ENCODE results near the gene NAA20.

The NAA20 gene

DNA sequence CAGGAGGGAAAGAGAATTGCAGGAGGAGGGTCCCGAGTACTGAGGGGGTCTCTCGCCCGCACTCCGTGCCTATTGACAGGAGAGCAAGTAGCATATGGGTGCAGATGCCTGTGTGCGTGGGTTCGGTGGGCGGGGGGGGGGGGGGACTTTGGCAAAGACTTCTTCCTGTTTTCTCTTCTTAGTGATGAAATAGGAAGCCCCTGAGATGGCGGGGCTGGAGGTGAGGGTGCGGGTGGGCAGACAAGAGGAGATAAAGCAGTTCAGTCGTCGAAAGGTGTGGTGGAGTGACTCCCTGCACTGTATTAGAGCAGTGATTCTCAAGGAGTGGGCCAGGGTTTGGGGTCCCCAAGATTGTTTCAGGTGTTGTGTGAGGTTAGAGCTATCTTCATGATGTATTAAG, 3.7 kb downstream of the NAA20 start:
- Histone ChIP-seq H3K27ac (no peak overlapping the region), H3K9me3 (no peaks in the 10 kb centered on the region), H3K4me1 (peaks cover 0 to 35% (median 24%) of the 10 kb centered on the region in 4 donors), H3K36me3 (peaks cover 0 to 13% (median 0%) of the 10 kb centered on the region in 3 donors), H3K27me3 (no peaks in the 10 kb centered on the region), H3K4me3 (no peak overlapping the region)
- no peak for DNase-seq
- intact Hi-C loops (cut with DNase I; ENCODE audit: low total_unique reads), result no loop called here
- TF ChIP-seq, protein P1, sequence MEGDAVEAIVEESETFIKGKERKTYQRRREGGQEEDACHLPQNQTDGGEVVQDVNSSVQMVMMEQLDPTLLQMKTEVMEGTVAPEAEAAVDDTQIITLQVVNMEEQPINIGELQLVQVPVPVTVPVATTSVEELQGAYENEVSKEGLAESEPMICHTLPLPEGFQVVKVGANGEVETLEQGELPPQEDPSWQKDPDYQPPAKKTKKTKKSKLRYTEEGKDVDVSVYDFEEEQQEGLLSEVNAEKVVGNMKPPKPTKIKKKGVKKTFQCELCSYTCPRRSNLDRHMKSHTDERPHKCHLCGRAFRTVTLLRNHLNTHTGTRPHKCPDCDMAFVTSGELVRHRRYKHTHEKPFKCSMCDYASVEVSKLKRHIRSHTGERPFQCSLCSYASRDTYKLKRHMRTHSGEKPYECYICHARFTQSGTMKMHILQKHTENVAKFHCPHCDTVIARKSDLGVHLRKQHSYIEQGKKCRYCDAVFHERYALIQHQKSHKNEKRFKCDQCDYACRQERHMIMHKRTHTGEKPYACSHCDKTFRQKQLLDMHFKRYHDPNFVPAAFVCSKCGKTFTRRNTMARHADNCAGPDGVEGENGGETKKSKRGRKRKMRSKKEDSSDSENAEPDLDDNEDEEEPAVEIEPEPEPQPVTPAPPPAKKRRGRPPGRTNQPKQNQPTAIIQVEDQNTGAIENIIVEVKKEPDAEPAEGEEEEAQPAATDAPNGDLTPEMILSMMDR (IDR thresholded peaks at IDR 0.05), result no peak

DNA sequence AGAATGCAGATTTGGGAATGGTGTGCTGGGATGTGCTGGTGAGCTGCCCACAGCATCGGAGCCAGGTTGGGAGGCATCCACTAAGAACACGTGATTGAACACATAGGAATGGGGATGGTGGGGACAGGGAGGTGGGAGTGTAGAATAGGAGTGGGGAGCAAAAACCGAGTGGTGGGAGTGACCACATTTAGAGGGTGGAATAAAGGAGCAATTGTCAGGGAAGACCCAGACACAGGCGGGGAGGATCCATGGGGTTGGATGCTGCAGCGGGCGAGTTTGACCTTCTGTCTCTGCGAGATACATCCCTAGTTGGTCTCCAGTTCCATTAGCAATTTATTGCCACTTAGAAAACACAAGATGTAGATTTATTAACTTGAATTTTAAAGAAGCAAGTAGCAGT, 4.7 kb downstream of the NAA20 start:
- Histone ChIP-seq H3K36me3 (peaks cover 0 to 22% (median 5%) of the 10 kb centered on the region in 3 donors), H3K9me3 (no peaks in the 10 kb centered on the region), H3K4me3 (no peak overlapping the region), H3K27ac (no peak overlapping the region), H3K27me3 (no peaks in the 10 kb centered on the region), H3K4me1 (peaks cover 0 to 39% (median 28%) of the 10 kb centered on the region in 4 donors)
- intact Hi-C loops (cut with DNase I; ENCODE audit: low total_unique reads), result no loop called here
- DNase-seq, result no peak
- TF ChIP-seq, protein P1 (IDR thresholded peaks at IDR 0.05), result no peak

DNA sequence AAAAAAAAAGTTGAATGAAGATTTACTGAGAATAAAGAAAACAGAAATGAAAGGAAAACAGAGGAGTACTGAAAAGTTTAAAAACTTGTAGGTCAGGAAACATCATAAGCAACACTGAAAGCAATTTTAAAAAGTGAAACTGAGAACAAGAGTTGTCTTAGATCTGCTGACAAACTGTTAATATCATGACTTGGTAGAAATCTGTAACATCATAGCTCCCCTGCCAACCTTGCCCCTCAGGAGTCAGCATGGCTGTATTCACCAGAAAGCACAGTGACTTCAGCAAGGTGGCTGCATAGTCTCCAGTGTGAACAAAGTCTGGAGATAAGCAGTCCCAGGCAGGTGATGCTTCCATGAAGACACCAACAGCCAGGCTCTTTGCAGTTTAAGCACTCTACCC, 5.3 kb downstream of the NAA20 start:
- Histone ChIP-seq H3K27me3 (no peaks in the 10 kb centered on the region), H3K9me3 (no peaks in the 10 kb centered on the region), H3K27ac (no peak overlapping the region), H3K4me3 (no peak overlapping the region), H3K36me3 (peaks cover 0 to 22% (median 11%) of the 10 kb centered on the region in 3 donors), H3K4me1 (peaks cover 0 to 44% (median 29%) of the 10 kb centered on the region in 4 donors)
- TF ChIP-seq, protein P1 (IDR thresholded peaks at IDR 0.05), result no peak
- no peak for DNase-seq
- intact Hi-C loops (cut with DNase I; ENCODE audit: low total_unique reads), result no loop called here

DNA sequence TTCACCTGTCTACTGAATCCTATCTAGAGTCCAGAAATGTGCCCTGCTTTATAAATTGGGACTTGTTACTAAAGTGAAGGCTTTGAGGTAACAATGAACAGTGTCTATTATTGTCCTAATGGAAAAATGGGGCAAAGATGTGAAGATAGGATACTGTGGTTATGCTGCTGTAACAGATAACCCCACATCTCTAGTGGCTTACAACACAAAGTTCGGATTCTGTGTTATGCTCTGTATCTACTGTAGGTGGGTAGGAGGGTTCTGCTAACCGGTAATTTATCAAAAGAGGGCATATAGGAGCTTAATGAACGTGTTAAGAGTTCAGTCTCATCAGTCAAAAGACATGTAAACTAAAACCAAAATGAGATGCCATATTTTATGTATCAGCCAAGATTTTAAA, 6.2 kb downstream of the NAA20 start:
- no peaks in the 10 kb centered on the region for H3K9me3 ChIP-seq
- H3K27me3 ChIP-seq, result no peaks in the 10 kb centered on the region
- TF ChIP-seq, protein P1 (IDR thresholded peaks at IDR 0.05), result no peak
- H3K27ac ChIP-seq, result no peak overlapping the region
- H3K36me3 ChIP-seq, result peaks cover 1 to 22% (median 19%) of the 10 kb centered on the region in 3 donors
- H3K4me3 ChIP-seq, result no peak overlapping the region
- H3K4me1 ChIP-seq, result peaks cover 0 to 40% (median 22%) of the 10 kb centered on the region in 4 donors
- intact Hi-C loops (cut with DNase I; ENCODE audit: low total_unique reads), result no loop called here
- no peak for DNase-seq

DNA sequence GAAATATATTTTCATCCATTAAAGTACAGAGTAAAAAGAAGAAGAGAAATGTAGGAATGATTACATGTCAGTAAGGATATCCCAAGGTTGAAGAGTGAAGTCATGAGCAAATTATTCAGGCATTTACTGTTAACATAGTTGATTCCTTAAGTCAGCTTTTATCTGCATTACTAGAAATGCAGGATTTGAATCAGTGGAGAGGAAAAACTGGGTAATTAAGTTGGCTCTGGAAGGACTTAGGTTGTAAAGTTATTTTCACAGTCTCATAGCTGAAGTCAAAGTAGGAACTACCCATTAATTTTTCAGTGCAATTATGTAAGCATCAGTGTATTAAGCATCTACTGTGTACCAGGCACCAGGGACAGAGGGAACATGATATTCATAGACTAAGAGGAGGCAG, 7.8 kb downstream of the NAA20 start:
- TF ChIP-seq, protein P1 (IDR thresholded peaks at IDR 0.05), result no peak
- no peak for DNase-seq
- Histone ChIP-seq H3K36me3 (peaks cover 10 to 33% (median 24%) of the 10 kb centered on the region in 3 donors), H3K27ac (no peak overlapping the region), H3K4me3 (no peak overlapping the region), H3K9me3 (no peaks in the 10 kb centered on the region), H3K27me3 (no peaks in the 10 kb centered on the region), H3K4me1 (peaks cover 0 to 25% (median 10%) of the 10 kb centered on the region in 4 donors)
- intact Hi-C loops (cut with DNase I; ENCODE audit: low total_unique reads), result no loop called here

DNA sequence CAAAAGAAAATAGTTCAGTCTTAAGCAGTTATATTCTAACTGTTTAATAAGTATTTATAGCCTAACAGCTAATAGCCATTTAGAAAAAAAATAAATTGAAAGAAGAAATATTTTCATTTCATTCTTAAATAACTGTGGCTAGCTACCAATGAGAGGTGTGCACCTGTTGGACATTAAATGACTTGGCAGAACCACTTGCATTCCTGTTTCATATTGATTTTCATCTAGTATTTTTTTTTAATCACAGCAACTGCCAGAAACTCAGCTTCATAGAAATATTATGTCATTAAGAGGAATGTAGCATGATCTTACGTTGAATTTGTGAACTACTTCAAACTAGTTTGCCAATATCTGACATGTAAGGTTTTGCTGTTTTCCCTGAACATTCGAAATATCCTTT, 10.1 kb downstream of the NAA20 start:
- TF ChIP-seq, protein P1 (IDR thresholded peaks at IDR 0.05), result no peak

More for the DNA sequence above, 10.1 kb downstream of the NAA20 start:
- Histone ChIP-seq H3K9me3 (no peaks in the 10 kb centered on the region), H3K4me1 (peaks cover 0 to 18% (median 6%) of the 10 kb centered on the region in 4 donors), H3K36me3 (peaks cover 26 to 51% (median 39%) of the 10 kb centered on the region in 3 donors), H3K27me3 (no peaks in the 10 kb centered on the region), H3K4me3 (no peak overlapping the region), H3K27ac (peak overlapping the region; percentile 8 to 27)
- intact Hi-C loops (cut with DNase I; ENCODE audit: low total_unique reads), result no loop called here
- no peak for DNase-seq

All from tibial artery (tissue), 4 donors.